NCI-H2171 treated with DMSO at 0.1 percent for 48 hours (cell line): Measurements from ENCODE around the gene PDCD10.

Experiments
- DNase-seq: peaks from one replicate; lab custom pipeline; 2025; lab: John Stamatoyannopoulos, UW

The PDCD10 gene

GRCh38 chr3:167735233-167736138 lies 794 bp upstream of the PDCD10 start, which contains the start of gene SERPINI1:
SERPINI1 (plus strand) TSS chr3:167735721; CDS start chr3:167789129, 53,408 bp downstream.
- peak; percentile 98 for DNase-seq

DNA sequence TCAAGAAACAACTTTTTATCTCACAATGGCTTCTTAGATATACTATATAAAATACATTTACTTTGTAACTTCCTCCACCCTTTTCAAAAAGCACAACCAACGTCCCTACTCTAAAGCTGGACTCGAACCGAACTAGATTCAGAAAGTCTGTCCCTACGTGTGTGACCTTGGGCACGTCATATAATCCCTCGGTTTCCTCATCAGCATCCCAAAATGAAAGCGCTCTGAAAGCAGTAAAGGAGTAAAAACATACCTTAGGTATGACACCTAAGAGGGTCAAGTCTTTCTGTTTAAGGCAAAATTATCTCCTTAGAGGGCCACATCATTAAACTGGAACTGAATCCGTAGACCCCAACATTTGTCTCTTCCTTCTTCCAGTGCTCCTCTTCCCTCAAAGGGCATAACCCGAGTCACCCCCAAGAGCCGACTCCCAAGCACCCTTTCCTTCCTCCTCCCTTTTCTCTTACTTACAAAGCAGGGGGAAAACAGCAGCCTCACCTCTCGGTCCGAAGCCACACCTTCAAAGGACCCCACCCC lies 663 bp downstream of the PDCD10 start:
- DNase-seq, result no peak

GRCh38 chr3:167732313-167733065 lies 2.2 kb downstream of the PDCD10 start:
- no peak for DNase-seq

- DNase-seq, result no peak
Measured at GRCh38 chr3:167731393-167731792, 3.3 kb downstream of the PDCD10 start.

GRCh38 chr3:167729591-167729990 lies 5.1 kb downstream of the PDCD10 start:
- no peak for DNase-seq

GRCh38 chr3:167728632-167729323 lies 5.9 kb downstream of the PDCD10 start:
- DNase-seq, result no peak

- no peak for DNase-seq
Measured at GRCh38 chr3:167728176-167728575, 6.5 kb downstream of the PDCD10 start.

DNA sequence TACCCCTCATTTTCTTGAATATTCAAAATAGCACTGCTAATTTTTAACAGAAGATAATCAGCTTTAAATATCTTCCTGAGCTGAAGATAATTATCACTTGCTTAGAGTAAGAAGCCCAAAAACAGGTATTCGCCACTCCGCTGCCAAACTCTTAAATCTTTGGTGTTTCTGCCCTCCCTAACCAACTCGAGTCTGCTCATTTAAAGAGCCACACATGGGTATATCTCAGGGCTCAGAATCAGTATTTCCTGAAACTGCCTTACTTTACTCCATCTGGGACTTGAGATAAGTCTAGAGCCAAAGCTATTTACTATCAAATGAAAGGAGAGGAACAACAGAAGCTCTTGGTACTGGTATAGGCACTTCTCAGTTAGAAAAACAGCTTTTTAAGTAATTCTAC lies 10.8 kb downstream of the PDCD10 start:
- DNase-seq, result no peak

DNA sequence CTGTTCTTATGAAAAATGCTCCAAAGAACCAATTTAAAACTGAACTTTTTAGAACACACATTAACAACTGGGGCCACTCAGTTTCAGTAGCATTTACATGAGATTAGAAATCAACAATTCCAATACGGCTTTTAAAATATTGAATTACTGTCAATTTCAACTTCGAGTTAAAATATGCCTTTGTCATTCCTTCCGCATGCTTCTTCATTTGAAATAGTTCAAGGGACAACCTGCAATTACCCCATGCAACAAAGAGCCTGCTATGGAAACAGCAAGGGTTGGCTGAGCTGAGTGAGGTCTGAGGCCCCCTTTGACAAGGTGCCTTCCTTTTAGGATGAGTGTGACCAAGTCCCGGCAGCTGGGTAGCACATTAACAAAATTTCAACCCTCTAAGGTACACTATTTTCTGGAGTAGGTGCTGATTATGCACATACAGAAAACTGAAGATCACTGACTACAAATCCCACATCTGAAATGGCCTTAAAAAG lies 11.6 kb downstream of the PDCD10 start:
- DNase-seq, result no peak

DNA sequence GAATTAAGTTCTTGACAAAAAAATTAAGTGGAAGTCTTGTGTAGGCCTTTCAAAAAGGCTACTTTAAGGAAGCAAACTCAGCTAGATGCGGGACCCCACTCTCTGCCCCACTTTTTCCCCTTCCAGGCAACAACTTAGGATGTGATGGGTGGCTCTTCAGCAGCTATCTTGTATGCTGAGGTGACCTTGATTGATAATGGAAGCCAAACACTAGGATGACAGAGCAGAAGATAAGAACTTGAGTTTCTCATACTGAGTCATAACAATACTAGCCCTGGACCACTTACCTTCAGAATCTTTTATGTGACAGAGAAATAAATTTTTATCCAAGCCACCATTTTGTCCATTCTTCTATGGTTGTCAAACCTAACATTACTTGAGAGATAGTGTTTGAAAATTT lies 16.1 kb downstream of the PDCD10 start:
- DNase-seq, result no peak

GRCh38 chr3:167716920-167717319 lies 17.8 kb downstream of the PDCD10 start:
- DNase-seq, result no peak

DNA sequence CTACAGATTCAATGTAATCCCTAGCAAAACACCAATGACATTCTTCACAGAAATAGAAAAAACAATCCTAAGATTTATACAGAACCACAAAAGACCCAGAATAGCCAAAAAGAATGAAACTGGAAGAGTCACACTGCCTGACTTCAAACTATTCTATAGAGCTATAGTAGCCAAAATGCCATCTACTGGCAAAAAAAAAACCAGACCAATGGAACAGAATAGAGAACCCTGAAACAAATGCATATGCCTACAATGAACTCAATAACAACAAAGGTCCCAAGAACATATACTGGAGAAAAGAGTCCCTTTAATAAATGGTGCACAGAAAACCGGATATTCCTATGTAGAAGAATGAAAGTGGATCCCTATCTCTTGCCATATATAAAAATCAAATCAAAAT lies 19.8 kb downstream of the PDCD10 start:
- DNase-seq, result no peak

DNA sequence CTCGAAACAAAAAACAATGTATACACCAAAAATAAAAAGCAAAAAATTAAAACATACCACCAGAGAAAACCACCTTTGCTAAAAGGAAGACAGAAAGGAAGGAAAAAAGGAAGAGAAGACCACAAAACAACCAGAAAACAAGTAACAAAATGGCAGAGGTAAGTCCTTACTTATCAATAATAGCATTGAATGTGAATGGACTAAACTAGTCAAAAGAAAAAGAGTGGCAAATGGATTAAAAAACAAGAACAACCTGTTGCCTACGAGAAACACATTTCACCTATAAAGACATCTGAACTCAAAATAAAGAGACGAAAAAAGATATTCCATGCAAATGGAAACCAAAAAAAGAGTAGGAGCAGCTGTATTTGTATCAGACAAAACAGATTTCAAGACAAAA lies 22.2 kb downstream of the PDCD10 start:
- no peak for DNase-seq

DNA sequence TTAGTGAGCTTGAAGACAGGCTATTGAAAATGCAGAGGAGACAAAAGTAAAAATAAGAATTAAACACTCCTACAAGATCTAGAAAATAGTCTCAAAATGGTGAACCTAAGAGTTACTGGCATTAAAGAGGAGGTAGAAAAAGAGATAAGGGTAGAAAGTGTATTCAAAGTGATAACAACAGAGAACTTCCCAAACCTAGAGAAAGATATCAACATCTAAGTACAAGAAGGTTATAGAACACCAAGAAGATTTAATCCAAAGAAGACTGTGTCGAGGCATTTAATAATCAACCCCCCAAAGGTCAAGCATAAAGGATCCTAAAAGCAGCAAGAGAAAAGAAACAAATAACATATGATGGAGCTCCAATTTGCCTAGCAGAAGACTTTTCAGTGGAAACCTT lies 23.3 kb downstream of the PDCD10 start:
- DNase-seq, result no peak

GRCh38 chr3:167710552-167710951 lies 24.1 kb downstream of the PDCD10 start:
- no peak for DNase-seq

DNA sequence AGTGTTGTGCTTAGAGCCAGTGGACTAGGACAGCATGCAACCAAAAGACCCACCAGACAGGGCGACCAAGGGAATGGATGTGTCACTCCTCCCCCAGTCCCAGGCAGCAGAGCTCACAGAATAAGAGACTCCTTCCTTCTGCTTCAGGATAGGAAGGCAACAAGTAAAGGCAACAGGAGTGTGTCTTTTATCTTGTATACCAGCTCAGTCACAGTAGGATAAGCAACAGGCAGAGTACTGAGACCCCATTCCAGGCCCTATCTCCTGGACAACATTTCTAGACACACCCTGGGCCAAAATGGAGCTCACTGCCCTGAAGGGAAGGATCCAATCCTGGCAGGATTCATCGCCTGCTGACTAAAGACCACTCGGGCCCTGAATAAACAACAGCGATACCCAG lies 25.0 kb downstream of the PDCD10 start:
- no peak for DNase-seq

DNA sequence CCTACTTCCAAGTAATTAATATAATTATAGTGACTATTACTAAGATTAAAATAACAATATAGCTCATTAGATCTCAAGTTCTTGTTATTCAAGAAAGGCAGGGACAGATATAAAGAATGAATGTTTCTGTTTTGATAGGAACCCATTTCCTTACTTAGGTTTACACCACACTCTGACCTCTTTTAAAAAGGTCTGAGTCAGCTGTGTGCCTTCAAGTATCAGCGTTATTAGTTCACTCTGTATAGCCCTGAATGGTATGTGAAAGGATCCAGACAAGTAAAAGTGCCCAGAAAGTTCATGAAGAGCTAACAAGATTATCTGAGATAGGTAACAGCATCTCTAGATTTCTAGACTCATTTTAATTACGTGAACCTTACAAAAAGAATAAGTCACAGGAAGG lies 28.9 kb downstream of the PDCD10 start:
- no peak for DNase-seq

DNA sequence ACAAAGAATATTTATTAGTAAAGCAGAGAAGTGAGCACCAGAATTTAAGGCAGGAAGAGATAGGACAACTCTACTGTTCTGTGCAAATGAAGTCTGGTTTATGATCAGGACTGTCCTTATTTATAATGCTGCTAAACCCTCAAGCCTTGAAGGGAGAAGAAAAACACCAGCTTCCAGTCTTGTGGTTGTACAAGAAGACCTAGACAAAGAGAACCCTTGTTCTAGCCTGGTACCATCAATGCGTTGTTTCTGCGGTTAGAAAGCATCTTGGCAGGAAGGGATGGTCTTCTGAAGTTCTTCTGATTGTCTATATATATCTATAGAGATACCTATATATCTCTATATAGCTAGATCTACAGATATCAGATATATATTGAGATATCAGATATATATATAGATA lies 33.8 kb downstream of the PDCD10 start:
- no peak for DNase-seq

- DNase-seq, result no peak
Measured at GRCh38 chr3:167700046-167700445, 34.6 kb downstream of the PDCD10 start.

- DNase-seq, result no peak
Measured at GRCh38 chr3:167694121-167694520, 40.6 kb downstream of the PDCD10 start.

GRCh38 chr3:167691366-167691765 lies 43.3 kb downstream of the PDCD10 start:
- DNase-seq, result no peak

DNA sequence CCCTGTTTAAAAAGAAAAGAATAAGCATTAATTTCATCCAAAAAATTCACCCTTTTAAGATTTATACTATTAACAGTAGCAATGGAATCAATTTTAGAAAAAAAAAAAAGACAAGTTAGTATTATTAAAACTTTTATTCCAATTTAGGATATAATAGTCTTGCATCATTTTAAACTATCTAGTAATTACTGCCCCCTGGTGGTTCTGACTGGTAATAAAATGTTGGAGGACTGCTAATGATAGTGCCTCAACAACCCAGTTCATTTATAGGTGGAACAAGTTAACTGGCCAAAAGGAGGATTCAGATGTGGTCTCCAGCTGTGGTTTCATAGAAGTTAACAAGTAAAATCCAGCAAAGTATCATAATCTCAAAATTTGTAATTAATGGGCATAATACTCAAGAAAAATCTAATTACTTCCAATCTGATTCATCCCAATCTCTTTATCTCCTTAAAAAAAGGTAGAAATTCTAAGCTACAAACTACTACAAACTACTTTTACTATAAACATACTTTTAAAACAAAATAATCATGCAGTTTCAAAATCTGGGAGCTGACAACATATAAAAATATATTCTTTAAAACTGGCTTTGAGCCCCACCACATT lies 50.2 kb downstream of the PDCD10 start:
- peak; percentile 57 for DNase-seq
